ENCODE data around the gene SOX5.

The SOX5 gene

DNA sequence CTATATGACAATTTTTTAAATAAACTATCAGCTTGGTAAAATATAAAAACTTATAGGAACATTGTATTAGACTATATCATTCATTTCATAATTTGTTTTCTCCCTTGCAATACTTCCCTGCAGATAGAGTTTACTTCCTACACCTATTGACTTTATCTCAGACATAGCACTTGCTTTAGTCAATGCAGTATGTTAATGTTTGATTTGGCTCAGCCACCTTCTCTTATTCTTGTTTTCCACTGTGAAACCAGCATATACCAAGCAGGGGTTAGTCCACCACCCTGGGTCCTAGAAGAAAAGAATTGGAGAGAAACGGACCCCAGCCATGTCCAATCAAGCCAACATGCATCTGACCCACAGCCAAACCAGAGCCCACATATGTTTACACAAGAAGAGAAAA is 10.4 kb upstream of the SOX5 start:
- Histone ChIP-seq H3K4me2 (ENCODE audit: low read length, poor library complexity, severe bottlenecking) (no peak overlapping the region), H4K91ac (ENCODE audit: low read length) (no peak overlapping the region), H3K9ac (ENCODE audit: low read length) (no peak overlapping the region), H2BK15ac (ENCODE audit: low read depth, poor library complexity, severe bottlenecking) (no peak overlapping the region), H4K8ac (ENCODE audit: low read length) (no peak overlapping the region), H2AFZ (ENCODE audit: low read depth, low read length) (no peak overlapping the region), H3K4me1 (ENCODE audit: control insufficient read depth, insufficient read depth, low read depth, low read length) (no peaks in the 10 kb centered on the region), H3K9me3 (ENCODE audit: control insufficient read depth, low read length) (no peaks in the 10 kb centered on the region), H3K79me1 (replicated peaks; ENCODE audit: low read length, poor library complexity, severe bottlenecking) (no peaks in the 10 kb centered on the region), H3K4me3 (ENCODE audit: insufficient read depth in 1 of 2, low read depth in 1 of 2, low read length in 2 of 2) (no peak overlapping the region), H2BK12ac (ENCODE audit: low read length in 2 of 2) (no peak overlapping the region), H2BK5ac (ENCODE audit: low read depth, low read length, poor library complexity, severe bottlenecking) (no peak overlapping the region), H2AK5ac (ENCODE audit: low read length, severe bottlenecking) (no peak overlapping the region), H3K27ac (ENCODE audit: low read length, poor library complexity, severe bottlenecking) (no peak overlapping the region), H2BK120ac (ENCODE audit: low read depth, low read length) (no peak overlapping the region), H3K14ac (ENCODE audit: low read length in 2 of 2) (no peak overlapping the region), H3K36me3 (ENCODE audit: control insufficient read depth in 1 of 2, insufficient read depth in 2 of 2, low read depth in 1 of 2, low read length in 2 of 2) (no peaks in the 10 kb centered on the region), H3K4ac (ENCODE audit: low read depth in 1 of 2, low read length in 2 of 2) (no peak overlapping the region), H3K23ac (ENCODE audit: low read length in 2 of 2) (no peak overlapping the region), H3K27me3 (ENCODE audit: control insufficient read depth in 1 of 2, insufficient read depth in 1 of 2, low read length in 2 of 2) (no peaks in the 10 kb centered on the region), H3K18ac (ENCODE audit: low read depth in 1 of 2, low read length in 2 of 2) (no peak overlapping the region)
- 83% methylated on average over 1 of the region's 1 CpG for WGBS
- DNase-seq: no peak

DNA sequence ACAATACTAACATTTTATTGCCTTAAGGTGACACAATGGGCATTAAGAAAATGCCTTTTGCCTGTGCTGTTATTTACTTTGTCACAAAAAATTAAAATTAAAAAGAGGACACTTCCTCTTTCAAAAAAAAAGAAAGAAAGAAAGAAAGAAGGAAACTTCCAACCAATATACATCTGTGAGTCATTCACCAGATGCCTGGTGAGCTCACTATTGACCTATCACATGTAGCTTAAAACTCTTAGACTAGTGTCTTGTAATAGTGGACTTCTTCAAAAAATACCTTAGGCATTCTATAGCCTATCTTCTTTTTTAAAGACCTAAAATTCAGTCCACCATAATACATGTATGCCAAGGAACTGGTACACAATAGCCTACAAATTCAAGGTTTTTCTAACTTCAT is 4.9 kb upstream of the SOX5 start:
- Histone ChIP-seq H2BK12ac (ENCODE audit: low read length in 2 of 2) (no peak overlapping the region), H3K9me3 (ENCODE audit: control insufficient read depth, low read length) (no peaks in the 10 kb centered on the region), H3K4ac (ENCODE audit: low read depth in 1 of 2, low read length in 2 of 2) (no peak overlapping the region), H3K4me2 (ENCODE audit: low read length, poor library complexity, severe bottlenecking) (no peak overlapping the region), H4K8ac (ENCODE audit: low read length) (no peak overlapping the region), H2AFZ (ENCODE audit: low read depth, low read length) (no peak overlapping the region), H2BK15ac (ENCODE audit: low read depth, poor library complexity, severe bottlenecking) (no peak overlapping the region), H3K27me3 (ENCODE audit: control insufficient read depth in 1 of 2, insufficient read depth in 1 of 2, low read length in 2 of 2) (no peaks in the 10 kb centered on the region), H3K27ac (ENCODE audit: low read length, poor library complexity, severe bottlenecking) (no peak overlapping the region), H2AK5ac (ENCODE audit: low read length, severe bottlenecking) (no peak overlapping the region), H3K14ac (ENCODE audit: low read length in 2 of 2) (no peak overlapping the region), H2BK5ac (ENCODE audit: low read depth, low read length, poor library complexity, severe bottlenecking) (no peak overlapping the region), H3K4me3 (ENCODE audit: insufficient read depth in 1 of 2, low read depth in 1 of 2, low read length in 2 of 2) (no peak overlapping the region), H2BK120ac (ENCODE audit: low read depth, low read length) (no peak overlapping the region), H3K23ac (ENCODE audit: low read length in 2 of 2) (no peak overlapping the region), H3K79me1 (replicated peaks; ENCODE audit: low read length, poor library complexity, severe bottlenecking) (no peaks in the 10 kb centered on the region), H4K91ac (ENCODE audit: low read length) (no peak overlapping the region), H3K4me1 (ENCODE audit: control insufficient read depth, insufficient read depth, low read depth, low read length) (peaks cover 2% of the 10 kb centered on the region), H3K36me3 (ENCODE audit: control insufficient read depth in 1 of 2, insufficient read depth in 2 of 2, low read depth in 1 of 2, low read length in 2 of 2) (no peaks in the 10 kb centered on the region), H3K9ac (ENCODE audit: low read length) (no peak overlapping the region), H3K18ac (ENCODE audit: low read depth in 1 of 2, low read length in 2 of 2) (no peak overlapping the region)
- peak; percentile 79 for DNase-seq

DNA sequence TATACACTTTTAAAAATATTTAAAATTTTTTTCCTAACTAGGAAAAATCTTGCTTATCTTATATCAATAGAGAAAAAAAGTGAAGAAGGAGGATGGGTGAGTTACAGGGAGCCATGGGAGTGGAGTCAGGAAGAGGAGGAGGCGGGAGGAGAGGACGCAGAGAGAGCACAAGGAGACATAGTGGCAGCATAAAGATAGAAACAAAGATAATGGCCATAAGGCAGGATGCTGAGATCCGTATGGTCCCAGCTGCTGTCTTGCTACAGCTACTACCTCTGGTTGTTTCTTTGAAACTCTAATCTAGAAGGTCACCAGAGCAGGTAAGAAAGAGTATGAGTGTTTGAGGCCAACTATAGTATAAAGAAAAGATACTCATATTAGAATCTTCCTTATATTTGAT is 2.6 kb upstream of the SOX5 start:
- no peak overlapping the region for H3K4me3 ChIP-seq (ENCODE audit: insufficient read depth in 1 of 2, low read depth in 1 of 2, low read length in 2 of 2)
- no peaks in the 10 kb centered on the region for H3K27me3 ChIP-seq (ENCODE audit: control insufficient read depth in 1 of 2, insufficient read depth in 1 of 2, low read length in 2 of 2)
- 70% methylated on average over 3 of the region's 3 CpGs for WGBS
- H3K18ac ChIP-seq (ENCODE audit: low read depth in 1 of 2, low read length in 2 of 2): peak overlapping the region in 1 of 2 experiments; percentile 80
- DNase-seq: no peak
- H2AFZ ChIP-seq (ENCODE audit: low read depth, low read length): no peak overlapping the region
- no peak overlapping the region for H3K9ac ChIP-seq (ENCODE audit: low read length)
- no peak overlapping the region for H4K8ac ChIP-seq (ENCODE audit: low read length)
- no peak overlapping the region for H4K91ac ChIP-seq (ENCODE audit: low read length)
- no peak overlapping the region for H2BK5ac ChIP-seq (ENCODE audit: low read depth, low read length, poor library complexity, severe bottlenecking)
- no peak overlapping the region for H3K23ac ChIP-seq (ENCODE audit: low read length in 2 of 2)
- H3K36me3 ChIP-seq (ENCODE audit: control insufficient read depth in 1 of 2, insufficient read depth in 2 of 2, low read depth in 1 of 2, low read length in 2 of 2): no peaks in the 10 kb centered on the region
- H3K14ac ChIP-seq (ENCODE audit: low read length in 2 of 2): no peak overlapping the region
- no peak overlapping the region for H3K4me2 ChIP-seq (ENCODE audit: low read length, poor library complexity, severe bottlenecking)
- H2AK5ac ChIP-seq (ENCODE audit: low read length, severe bottlenecking): no peak overlapping the region
- no peaks in the 10 kb centered on the region for H3K79me1 ChIP-seq (replicated peaks; ENCODE audit: low read length, poor library complexity, severe bottlenecking)
- H2BK120ac ChIP-seq (ENCODE audit: low read depth, low read length): no peak overlapping the region
- H3K4ac ChIP-seq (ENCODE audit: low read depth in 1 of 2, low read length in 2 of 2): no peak overlapping the region
- H3K4me1 ChIP-seq (ENCODE audit: control insufficient read depth, insufficient read depth, low read depth, low read length): peaks cover 2% of the 10 kb centered on the region
- H3K9me3 ChIP-seq (ENCODE audit: control insufficient read depth, low read length): no peaks in the 10 kb centered on the region
- H2BK12ac ChIP-seq (ENCODE audit: low read length in 2 of 2): peak overlapping the region in 1 of 2 experiments; percentile 72
- no peak overlapping the region for H3K27ac ChIP-seq (ENCODE audit: low read length, poor library complexity, severe bottlenecking)
- H2BK15ac ChIP-seq (ENCODE audit: low read depth, poor library complexity, severe bottlenecking): no peak overlapping the region

- Histone ChIP-seq H3K4ac (ENCODE audit: low read depth in 1 of 2, low read length in 2 of 2) (no peak overlapping the region), H2BK12ac (ENCODE audit: low read length in 2 of 2) (peak overlapping the region in 1 of 2 experiments; percentile 73), H3K9ac (ENCODE audit: low read length) (peak overlapping the region; percentile 83), H3K23ac (ENCODE audit: low read length in 2 of 2) (no peak overlapping the region), H3K4me1 (ENCODE audit: control insufficient read depth, insufficient read depth, low read depth, low read length) (peaks cover 2% of the 10 kb centered on the region), H3K4me3 (ENCODE audit: insufficient read depth in 1 of 2, low read depth in 1 of 2, low read length in 2 of 2) (peak overlapping the region; percentile 53 to 88), H3K18ac (ENCODE audit: low read depth in 1 of 2, low read length in 2 of 2) (peak overlapping the region in 1 of 2 experiments; percentile 86), H2AK5ac (ENCODE audit: low read length, severe bottlenecking) (no peak overlapping the region), H4K8ac (ENCODE audit: low read length) (peak overlapping the region; percentile 20), H2BK15ac (ENCODE audit: low read depth, poor library complexity, severe bottlenecking) (no peak overlapping the region), H3K27ac (ENCODE audit: low read length, poor library complexity, severe bottlenecking) (no peak overlapping the region), H3K14ac (ENCODE audit: low read length in 2 of 2) (no peak overlapping the region), H3K9me3 (ENCODE audit: control insufficient read depth, low read length) (no peaks in the 10 kb centered on the region), H3K27me3 (ENCODE audit: control insufficient read depth in 1 of 2, insufficient read depth in 1 of 2, low read length in 2 of 2) (no peaks in the 10 kb centered on the region), H2AFZ (ENCODE audit: low read depth, low read length) (no peak overlapping the region), H3K4me2 (ENCODE audit: low read length, poor library complexity, severe bottlenecking) (peak overlapping the region; percentile 69), H3K36me3 (ENCODE audit: control insufficient read depth in 1 of 2, insufficient read depth in 2 of 2, low read depth in 1 of 2, low read length in 2 of 2) (no peaks in the 10 kb centered on the region), H2BK5ac (ENCODE audit: low read depth, low read length, poor library complexity, severe bottlenecking) (no peak overlapping the region), H4K91ac (ENCODE audit: low read length) (no peak overlapping the region), H2BK120ac (ENCODE audit: low read depth, low read length) (no peak overlapping the region), H3K79me1 (replicated peaks; ENCODE audit: low read length, poor library complexity, severe bottlenecking) (no peaks in the 10 kb centered on the region)
- DNase-seq: peak; percentile 72
- WGBS: 3% methylated on average over 9 of the region's 11 CpGs
Measured at GRCh38 chr12:23950775-23951451, 1.4 kb upstream of the SOX5 start.
